LNCaP clone FGC (cell line): ENCODE measurements around the gene JRKL.

Experiments
- DNase-seq: peaks from one replicate; pipeline ENCODE4 v3.0.0-alpha.2; 2011; ENCODE audit warnings: low read depth
- H3K4me3 ChIP-seq: 2 replicates; pipeline ENCODE4 v1.5.1; 2011; ENCODE audit warnings: mild to moderate bottlenecking, low read depth, low read length, control low read depth
- CTCF ChIP-seq: IDR thresholded peaks from 2 replicates; pipeline ENCODE4 v1.5.1; 2012; ENCODE audit warnings: mild to moderate bottlenecking; ENCODE audit not compliant: control insufficient read depth, insufficient read depth; ENCODE audit errors: extremely low read depth

The JRKL gene

GRCh38 chr11:96389720-96390487 is at the start of gene JRKL, which contains the start of gene CCDC82:
TSS of gene JRKL (plus strand) at chr11:96390013. CDS start at chr11:96390650, 637 bp downstream.
TSS of gene CCDC82 (minus strand) at chr11:96389912. CDS start at chr11:96384747, 5,165 bp downstream.
- TF ChIP-seq CTCF: no peak
- DNase-seq: peak; percentile 72
- H3K4me3 ChIP-seq: peak within 1 kb of the TSS; percentile 93

- H3K4me3 ChIP-seq: no peak overlapping the region
- no peak for DNase-seq
- no peak for TF ChIP-seq CTCF
Measured at GRCh38 chr11:96340555-96340885, 49.3 kb upstream of the JRKL start.

- no peak for TF ChIP-seq CTCF
- no peak for DNase-seq
- H3K4me3 ChIP-seq: no peak overlapping the region
Measured at GRCh38 chr11:96341211-96342013, 48.4 kb upstream of the JRKL start.

- TF ChIP-seq CTCF: no peak
- no peak for DNase-seq
- H3K4me3 ChIP-seq: peak overlapping the region; percentile 58
Measured at GRCh38 chr11:96342014-96342960, 47.5 kb upstream of the JRKL start.

GRCh38 chr11:96342961-96343711 is 46.7 kb upstream of the JRKL start, which contains the start of gene MAML2:
TSS of gene MAML2 (minus strand) at chr11:96343195. CDS start at chr11:96341895, 1,300 bp downstream.
- peak; percentile 96 for TF ChIP-seq CTCF
- peak; percentile 56 for DNase-seq
- H3K4me3 ChIP-seq: peak within 1 kb of the TSS; percentile 58

GRCh38 chr11:96356848-96357247 is 33.0 kb upstream of the JRKL start:
- DNase-seq: no peak
- no peak overlapping the region for H3K4me3 ChIP-seq
- TF ChIP-seq CTCF: no peak
